IMR-90 (cell line): ENCODE measurements around the gene ARHGAP12. TPM values are rescaled to one million over a fixed set of nuclear protein-coding genes. Genes with fewer than 3 reads are reported as not detected.

Source experiments
- ATAC-seq: fragments of 200-7000 bp; cut with Tn5 transposase; 2 replicates; pipeline ENCODE4 v1.9.1; 2020; ENCODE audit warnings: low read depth, mild to moderate bottlenecking, moderate library complexity
- BruUV-seq: library from RNA; stranded (reverse); fragments of 400-500 nt; replicated peaks from 2 replicates; lab custom pipeline; 2021; lab: Mats Ljungman, UMichigan
- CTCF ChIA-PET: fragments of 300-600 bp; formaldehyde crosslinking; extraction: SDS; loops from one replicate; lab custom pipeline; 2021; ENCODE audit warnings: antibody characterized with exemption; lab: Yijun Ruan, JAX
- POLR2A ChIA-PET: fragments of 300-600 bp; sonication (Branson Sonifier 250); formaldehyde crosslinking; loops from one replicate; lab custom pipeline; 2022; ENCODE audit warnings: antibody characterized with exemption; ENCODE audit not compliant: unreplicated experiment; lab: Charles Lee
- DNase-seq: peaks from one replicate; pipeline ENCODE4 v3.0.0; 2013
- H2AFZ ChIP-seq: replicated peaks from 2 replicates; pipeline ENCODE3; 2013; ENCODE audit warnings: low read length, mild to moderate bottlenecking; ENCODE audit not compliant: poor library complexity
- H2AK5ac ChIP-seq: 2 replicates; pipeline ENCODE4 v1.6.1; 2013; ENCODE audit warnings: low read depth, low read length, inconsistent platforms
- H2AK9ac ChIP-seq: replicated peaks from 2 replicates; pipeline ENCODE3; 2013; ENCODE audit warnings: mild to moderate bottlenecking, low read depth, low read length, moderate library complexity; ENCODE audit not compliant: poor library complexity
- H2BK120ac ChIP-seq: 2 replicates; pipeline ENCODE4 v1.6.1; 2013; ENCODE audit warnings: low read depth, low read length, inconsistent platforms
- H2BK15ac ChIP-seq: 3 replicates; pipeline ENCODE4 v1.6.1; 2013; ENCODE audit warnings: low read depth, low read length, inconsistent platforms
- H2BK20ac ChIP-seq: 2 replicates; pipeline ENCODE4 v1.6.1; 2013; ENCODE audit warnings: low read depth, mild to moderate bottlenecking, inconsistent platforms, low read length, moderate library complexity
- H2BK5ac ChIP-seq: 2 replicates; pipeline ENCODE4 v1.6.1; 2013; ENCODE audit warnings: mild to moderate bottlenecking, low read depth, low read length, inconsistent platforms; ENCODE audit not compliant: poor library complexity, severe bottlenecking
- H3K14ac ChIP-seq: replicated peaks from 2 replicates; pipeline ENCODE4 v1.6.1; 2013; ENCODE audit warnings: low read depth, low read length, inconsistent platforms
- H3K18ac ChIP-seq: 2 replicates; pipeline ENCODE4 v1.6.1; 2013; ENCODE audit warnings: low read depth, low read length, control low read depth
- H3K23ac ChIP-seq: 2 replicates; pipeline ENCODE4 v1.6.1; 2013; ENCODE audit warnings: low read depth, low read length, inconsistent platforms
- H3K27ac ChIP-seq: 2 replicates; pipeline ENCODE4 v1.5.1; 2013; ENCODE audit warnings: mild to moderate bottlenecking, control low read depth, low read length; ENCODE audit not compliant: insufficient read depth
- H3K27me3 ChIP-seq: 2 replicates; pipeline ENCODE4 v1.6.1; 2013; ENCODE audit warnings: low read length; ENCODE audit not compliant: control insufficient read depth, insufficient read depth
- H3K36me3 ChIP-seq: 2 replicates; pipeline ENCODE4 v1.6.1; 2013; ENCODE audit warnings: low read length, mixed read lengths; ENCODE audit not compliant: control insufficient read depth, insufficient read depth
- H3K4ac ChIP-seq: 2 replicates; pipeline ENCODE4 v1.6.1; 2013; ENCODE audit warnings: low read depth, low read length, inconsistent platforms
- H3K4me1 ChIP-seq: 2 replicates; pipeline ENCODE4 v1.6.1; 2013; ENCODE audit warnings: low read length, mixed read lengths; ENCODE audit not compliant: control insufficient read depth, insufficient read depth
- H3K4me2 ChIP-seq: 2 replicates; pipeline ENCODE4 v1.6.1; 2013; ENCODE audit warnings: low read depth, mild to moderate bottlenecking, control low read depth, low read length, moderate library complexity
- H3K4me3 ChIP-seq: 2 replicates; pipeline ENCODE4 v1.5.1; 2013; ENCODE audit warnings: low read depth, mild to moderate bottlenecking, control low read depth, low read length, moderate library complexity; ENCODE audit not compliant: insufficient read depth
- H3K56ac ChIP-seq: 2 replicates; pipeline ENCODE4 v1.6.1; 2013; ENCODE audit warnings: low read length, inconsistent platforms; ENCODE audit not compliant: insufficient read depth; ENCODE audit errors: extremely low read depth
- H3K79me1 ChIP-seq, 2 experiments: 2 replicates each; pipeline ENCODE4 v1.6.1; 2013; ENCODE audit warnings: low read length in 2 of 2, inconsistent platforms in 1 of 2, low read depth in 1 of 2
- H3K9ac ChIP-seq: 2 replicates; pipeline ENCODE4 v1.6.1; 2013; ENCODE audit warnings: low read depth, low read length, control low read depth
- H3K9me1 ChIP-seq: 2 replicates; pipeline ENCODE4 v1.6.1; 2013; ENCODE audit warnings: low read length, inconsistent platforms; ENCODE audit not compliant: insufficient read depth
- H3K9me3 ChIP-seq: 2 replicates; pipeline ENCODE4 v1.6.1; 2013; ENCODE audit warnings: low read length; ENCODE audit not compliant: control insufficient read depth, insufficient read depth
- H4K20me1 ChIP-seq: 2 replicates; pipeline ENCODE4 v1.6.1; 2013; ENCODE audit warnings: low read length, inconsistent platforms; ENCODE audit not compliant: insufficient read depth
- H4K5ac ChIP-seq: 2 replicates; pipeline ENCODE4 v1.6.1; 2013; ENCODE audit warnings: mild to moderate bottlenecking, low read depth, low read length, control low read depth
- H4K8ac ChIP-seq, 2 experiments: 2 replicates each; pipeline ENCODE4 v1.6.1; 2013; ENCODE audit warnings: low read depth in 2 of 2, low read length in 2 of 2, control low read depth in 1 of 2, inconsistent platforms in 1 of 2
- H4K91ac ChIP-seq: 2 replicates; pipeline ENCODE4 v1.6.1; 2013; ENCODE audit warnings: low read depth, low read length, inconsistent platforms; ENCODE audit not compliant: insufficient read depth
- BHLHE40 ChIP-seq: fragments of 150-350 bp; IDR thresholded peaks from 2 replicates; pipeline ENCODE4 v1.6.1; 2016; ENCODE audit warnings: mild to moderate bottlenecking, low read depth, low read length
- CTCF ChIP-seq: conservative IDR thresholded peaks from 2 replicates; pipeline ENCODE4 v1.5.1; 2012; ENCODE audit warnings: mild to moderate bottlenecking, low read depth, low read length, improper control_type of control experiment
- MAFK ChIP-seq: IDR thresholded peaks from 2 replicates; pipeline ENCODE4 v1.6.1; 2012; ENCODE audit warnings: low read depth, low read length, improper control_type of control experiment
- NFE2L2 ChIP-seq: fragments of 150-350 bp; IDR thresholded peaks from 2 replicates; pipeline ENCODE4 v1.6.1; 2016; ENCODE audit warnings: low read depth, mild to moderate bottlenecking, low read length
- POLR2A ChIP-seq: IDR thresholded peaks from 2 replicates; pipeline ENCODE4 v1.6.1; 2012; ENCODE audit warnings: mild to moderate bottlenecking, low read depth, low read length
- RAD21 ChIP-seq: IDR thresholded peaks from 2 replicates; pipeline ENCODE4 v1.6.1; 2012; ENCODE audit warnings: low read length, improper control_type of control experiment
- RFX5 ChIP-seq: IDR thresholded peaks from 2 replicates; pipeline ENCODE4 v1.8.0; 2012; ENCODE audit warnings: low read depth, mild to moderate bottlenecking, low read length, moderate library complexity
- SMC3 ChIP-seq: fragments of 150-350 bp; IDR thresholded peaks from 2 replicates; pipeline ENCODE4 v1.6.1; 2016; ENCODE audit warnings: low read depth, mild to moderate bottlenecking, antibody characterized with exemption, low read length, moderate library complexity
- USF2 ChIP-seq: fragments of 150-350 bp; IDR thresholded peaks from 2 replicates; pipeline ENCODE4 v1.6.1; 2017; ENCODE audit warnings: mild to moderate bottlenecking, antibody characterized with exemption, low read length, low read depth
- WGBS, 2 experiments: methylation state at CpG; one replicate each; pipeline versions ENCODE4 v1.1.5 to v1.1.7; 2013; ENCODE audit warnings: missing lambda C conversion rate in 2 of 2; ENCODE audit not compliant: insufficient read length in 1 of 2; ENCODE audit errors: extremely low coverage in 2 of 2; 5-methylcytosine and 5-hydroxymethylcytosine counted together
- dilution Hi-C: fragments of 300-500 bp; cut with HindIII; formaldehyde crosslinking; loops from one replicate; pipeline ENCODE4 v1.14.3; 2018; ENCODE audit warnings: low sequenced_read_pairs; ENCODE audit not compliant: unreplicated experiment
- in situ Hi-C: fragments of 300-500 bp; cut with MboI; formaldehyde crosslinking; loops from 3 replicates; pipeline ENCODE4 v1.14.3; 2019; ENCODE audit warnings: low sequenced_read_pairs, inconsistent platforms, mixed read lengths
- intact Hi-C: fragments of 100-400 bp; cut with micrococcal nuclease; formaldehyde crosslinking; loops from 2 replicates; pipeline ENCODE4 v1.10.0; 2022
- polyA plus RNA-seq, 3 experiments: library from polyadenylated mRNA; depleted of rRNA; stranded (reverse); fragments of >200 nt; gene quantifications; 2 replicates each; pipeline ENCODE4 v1.2.3, GENCODE V29; 2012; ENCODE audit warnings: low replicate concordance in 1 of 3
- total RNA-seq: library from RNA; depleted of rRNA; stranded (reverse); fragments of >200 nt; gene quantifications from 2 replicates; pipeline ENCODE4 v1.2.3, GENCODE V29; 2012
- TF ChIP-seq, protein P1 (sequence below): fragments of 150-350 bp; IDR thresholded peaks from 2 replicates; pipeline ENCODE4 v1.6.1; 2016; ENCODE audit warnings: low read depth, mild to moderate bottlenecking, low read length, moderate library complexity, borderline replicate concordance

Gene ARHGAP12
- total and polyA plus RNA-seq, 2 of the 4 experiments (the other 2 are of a cell fraction) = 9.0 to 28.5 TPM

GRCh38 chr10:31773749-31774298, 154.8 kb downstream of the ARHGAP12 start:
- peak overlapping the region; percentile 91 for H4K5ac ChIP-seq

More at GRCh38 chr10:31773749-31774298, 154.8 kb downstream of the ARHGAP12 start:
- H3K9me3 ChIP-seq = peaks cover 4% of the 10 kb centered on the region; the same call in 1 of the 2 replicates
- H3K36me3 ChIP-seq = no peaks in the 10 kb centered on the region
- peak overlapping the region; percentile 88 for H2AK5ac ChIP-seq
- peak overlapping the region; percentile 74 for H3K18ac ChIP-seq
- ChIA-PET POLR2A (no interaction called here), CTCF (no interaction called here)
- peak overlapping the region; percentile 73 for H3K4ac ChIP-seq
- H3K9ac ChIP-seq = peak overlapping the region; percentile 67
- no peaks in the 10 kb centered on the region for H3K79me1 ChIP-seq
- peak overlapping the region; percentile 57 to 87 for H4K8ac ChIP-seq
- H2AFZ ChIP-seq = peak overlapping the region; percentile 95
- peaks cover 17% of the 10 kb centered on the region for H3K9me1 ChIP-seq
- no peak overlapping the region; the same call in 1 of the 2 replicates for H3K56ac ChIP-seq
- peak overlapping the region; percentile 77 for H3K27ac ChIP-seq
- no peak overlapping the region for H3K4me2 ChIP-seq
- H3K4me1 ChIP-seq = peaks cover 11% of the 10 kb centered on the region
- no peak overlapping the region; the same call in 1 of the 2 replicates for H3K23ac ChIP-seq
- DNase-seq (no peak), ATAC-seq (no peak)
- in situ Hi-C loops (no loop called here), dilution Hi-C loops (no loop called here), intact Hi-C loops (no loop called here)
- H2AK9ac ChIP-seq = peak overlapping the region; percentile 62
- 90% methylated on average over 5 of the region's 15 CpGs; no CpG with 5 or more reads in 1 of the 2 experiments for WGBS, 2 experiments
- H3K27me3 ChIP-seq = no peaks in the 10 kb centered on the region
- peak overlapping the region; percentile 66 for H2BK5ac ChIP-seq
- H4K91ac ChIP-seq = peak overlapping the region; percentile 79
- no TSS peak for BruUV-seq
- TF ChIP-seq POLR2A (no peak), RFX5 (no peak), NFE2L2 (no peak), SMC3 (no peak), USF2 (no peak), CTCF (no peak), BHLHE40 (no peak), MAFK (no peak), RAD21 (no peak)
- TF ChIP-seq, protein P1, sequence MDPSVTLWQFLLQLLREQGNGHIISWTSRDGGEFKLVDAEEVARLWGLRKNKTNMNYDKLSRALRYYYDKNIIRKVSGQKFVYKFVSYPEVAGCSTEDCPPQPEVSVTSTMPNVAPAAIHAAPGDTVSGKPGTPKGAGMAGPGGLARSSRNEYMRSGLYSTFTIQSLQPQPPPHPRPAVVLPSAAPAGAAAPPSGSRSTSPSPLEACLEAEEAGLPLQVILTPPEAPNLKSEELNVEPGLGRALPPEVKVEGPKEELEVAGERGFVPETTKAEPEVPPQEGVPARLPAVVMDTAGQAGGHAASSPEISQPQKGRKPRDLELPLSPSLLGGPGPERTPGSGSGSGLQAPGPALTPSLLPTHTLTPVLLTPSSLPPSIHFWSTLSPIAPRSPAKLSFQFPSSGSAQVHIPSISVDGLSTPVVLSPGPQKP = no peak
- H2BK15ac ChIP-seq = peak overlapping the region; percentile 69
- H3K4me3 ChIP-seq = no peak overlapping the region
- peak overlapping the region; percentile 80 for H2BK120ac ChIP-seq
- peak overlapping the region; percentile 70 for H2BK20ac ChIP-seq
- H3K14ac ChIP-seq = peak overlapping the region; percentile 75
- H4K20me1 ChIP-seq = 0 out of 2 replicates have a peak, but pooled peaks cover 2% of the 10 kb centered on the region
